Measurements from ENCODE around the gene JMJD4.

The JMJD4 gene

GRCh38 chr1:227768125-227768439 is 33.0 kb upstream of the JMJD4 start:
- FAIRE-seq, result no peak

GRCh38 chr1:227767401-227768124 is 32.5 kb upstream of the JMJD4 start:
- no peak for FAIRE-seq

GRCh38 chr1:227766653-227767277 is 31.7 kb upstream of the JMJD4 start:
- no peak for FAIRE-seq

- no peak for FAIRE-seq
These were observed 31.0 kb upstream of the JMJD4 start for GRCh38 chr1:227766015-227766634.

- FAIRE-seq, result no peak
These were observed 30.3 kb upstream of the JMJD4 start for GRCh38 chr1:227765261-227766014.

- FAIRE-seq, result no peak
These were observed 28.9 kb upstream of the JMJD4 start for GRCh38 chr1:227764019-227764391.

GRCh38 chr1:227763246-227764018 is 28.3 kb upstream of the JMJD4 start:
- no peak for FAIRE-seq

- no peak for FAIRE-seq
These were observed 27.3 kb upstream of the JMJD4 start for GRCh38 chr1:227762231-227762911.

- FAIRE-seq, result no peak
These were observed 26.6 kb upstream of the JMJD4 start for GRCh38 chr1:227761621-227762230.

GRCh38 chr1:227760377-227760776 is 25.3 kb upstream of the JMJD4 start:
- no peak for FAIRE-seq

GRCh38 chr1:227759341-227760300 is 24.5 kb upstream of the JMJD4 start:
- no peak for FAIRE-seq

- no peak for FAIRE-seq
These were observed 23.3 kb upstream of the JMJD4 start for GRCh38 chr1:227758366-227758765.

- FAIRE-seq, result no peak
These were observed 22.7 kb upstream of the JMJD4 start for GRCh38 chr1:227757781-227758180.

- FAIRE-seq, result no peak
These were observed 21.3 kb upstream of the JMJD4 start for GRCh38 chr1:227756172-227756959.

- FAIRE-seq, result no peak
These were observed 19.9 kb upstream of the JMJD4 start for GRCh38 chr1:227754958-227755357.

GRCh38 chr1:227753999-227754711 is 19.1 kb upstream of the JMJD4 start:
- FAIRE-seq, result no peak

- no peak for FAIRE-seq
These were observed 15.0 kb upstream of the JMJD4 start for GRCh38 chr1:227749916-227750710.

- FAIRE-seq, result no peak
These were observed 14.1 kb upstream of the JMJD4 start for GRCh38 chr1:227749225-227749624.

Data from colon (tissue), 2 donors.